ENCODE data around the gene SPTLC3.

The SPTLC3 gene

DNA sequence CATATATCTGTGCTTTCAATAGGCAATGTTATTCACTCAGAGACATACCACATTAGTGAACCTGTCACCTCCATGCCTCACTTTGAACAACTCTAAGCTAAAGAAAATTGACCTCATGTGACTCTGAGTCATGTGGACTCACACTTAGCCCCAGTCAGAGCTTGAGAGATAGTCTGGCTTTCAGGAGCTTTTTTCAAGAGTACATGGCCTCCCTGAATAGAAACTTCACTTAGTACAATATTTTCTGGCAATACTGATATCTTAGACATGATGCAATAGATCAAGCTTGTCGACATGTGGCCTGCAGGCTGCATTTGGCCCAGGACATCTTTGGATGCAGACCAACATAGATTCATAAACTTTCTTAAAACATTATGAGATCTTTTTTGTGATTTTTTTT, 8.5 kb downstream of the SPTLC3 start:
- H3K9ac ChIP-seq (ENCODE audit: low read depth, low read length) = no peak overlapping the region
- H3K27me3 ChIP-seq (ENCODE audit: control insufficient read depth, insufficient read depth, low read length) = no peaks in the 10 kb centered on the region
- H3K36me3 ChIP-seq (ENCODE audit: control insufficient read depth, insufficient read depth, low read length) = no peaks in the 10 kb centered on the region
- H3K27ac ChIP-seq (ENCODE audit: low read depth, low read length) = no peak overlapping the region
- peaks cover 8% of the 10 kb centered on the region for H3K9me3 ChIP-seq (ENCODE audit: control insufficient read depth, insufficient read depth, low read length)
- no peak overlapping the region for H3K4me3 ChIP-seq (ENCODE audit: low read depth, low read length)
- H3K4me1 ChIP-seq (ENCODE audit: control insufficient read depth, insufficient read depth, low read length) = peaks cover 9% of the 10 kb centered on the region

- Histone ChIP-seq H3K9me3 (ENCODE audit: control insufficient read depth, insufficient read depth, low read length) (peaks cover 8% of the 10 kb centered on the region), H3K36me3 (ENCODE audit: control insufficient read depth, insufficient read depth, low read length) (no peaks in the 10 kb centered on the region), H3K9ac (ENCODE audit: low read depth, low read length) (no peak overlapping the region), H3K27me3 (ENCODE audit: control insufficient read depth, insufficient read depth, low read length) (no peaks in the 10 kb centered on the region), H3K4me3 (ENCODE audit: low read depth, low read length) (no peak overlapping the region), H3K4me1 (ENCODE audit: control insufficient read depth, insufficient read depth, low read length) (peaks cover 3% of the 10 kb centered on the region; the same call in 1 of the 2 replicates), H3K27ac (ENCODE audit: low read depth, low read length) (no peak overlapping the region)
Observed at GRCh38 chr20:13017883-13018535, 9.2 kb downstream of the SPTLC3 start.

DNA sequence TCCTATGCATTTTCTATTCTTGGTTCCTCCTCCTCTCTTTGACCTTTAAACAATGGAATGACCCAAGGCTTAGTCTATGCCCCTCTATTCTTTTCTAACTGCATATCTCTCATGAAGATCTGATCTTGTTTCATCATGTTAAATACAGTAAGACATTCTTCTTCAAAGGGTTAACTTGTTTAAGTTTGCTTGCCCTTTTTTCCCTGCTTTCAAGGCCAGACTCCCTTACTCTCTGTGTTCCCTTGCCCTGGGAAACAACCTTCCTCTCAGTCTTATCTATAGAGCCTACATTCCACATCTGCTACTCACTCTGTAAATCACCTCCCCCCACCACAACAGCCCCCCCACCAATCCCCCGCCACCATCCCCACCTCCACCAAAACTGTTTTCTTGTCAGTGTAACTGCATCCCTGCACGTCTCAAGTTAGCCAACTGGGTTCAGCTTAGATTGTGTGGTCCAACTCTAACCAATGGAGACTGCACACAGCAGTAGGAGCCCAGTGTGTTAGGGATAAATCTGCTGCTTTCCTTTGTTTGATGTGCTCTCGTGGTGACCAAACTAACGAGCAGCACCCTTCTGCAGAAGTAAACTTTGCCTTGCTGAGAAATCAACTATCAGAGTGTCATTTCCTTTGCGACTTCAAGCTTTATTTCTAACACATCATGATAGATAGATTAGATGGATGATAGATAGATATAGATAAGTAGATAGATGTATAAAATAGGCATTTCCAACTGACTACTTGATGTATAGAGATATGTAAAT, 12.6 kb downstream of the SPTLC3 start:
- no peaks in the 10 kb centered on the region for H3K27me3 ChIP-seq (ENCODE audit: control insufficient read depth, insufficient read depth, low read length)
- no peaks in the 10 kb centered on the region for H3K4me1 ChIP-seq (ENCODE audit: control insufficient read depth, insufficient read depth, low read length)
- H3K36me3 ChIP-seq (ENCODE audit: control insufficient read depth, insufficient read depth, low read length) = no peaks in the 10 kb centered on the region
- no peak overlapping the region for H3K9ac ChIP-seq (ENCODE audit: low read depth, low read length)
- H3K4me3 ChIP-seq (ENCODE audit: low read depth, low read length) = no peak overlapping the region
- H3K27ac ChIP-seq (ENCODE audit: low read depth, low read length) = no peak overlapping the region
- H3K9me3 ChIP-seq (ENCODE audit: control insufficient read depth, insufficient read depth, low read length) = peaks cover 8% of the 10 kb centered on the region

- peaks cover 8% of the 10 kb centered on the region for H3K9me3 ChIP-seq (ENCODE audit: control insufficient read depth, insufficient read depth, low read length)
- H3K9ac ChIP-seq (ENCODE audit: low read depth, low read length) = no peak overlapping the region
- no peaks in the 10 kb centered on the region for H3K4me1 ChIP-seq (ENCODE audit: control insufficient read depth, insufficient read depth, low read length)
- no peak overlapping the region for H3K4me3 ChIP-seq (ENCODE audit: low read depth, low read length)
- H3K27me3 ChIP-seq (ENCODE audit: control insufficient read depth, insufficient read depth, low read length) = no peaks in the 10 kb centered on the region
- no peak overlapping the region for H3K27ac ChIP-seq (ENCODE audit: low read depth, low read length)
- no peaks in the 10 kb centered on the region for H3K36me3 ChIP-seq (ENCODE audit: control insufficient read depth, insufficient read depth, low read length)
Observed at GRCh38 chr20:13022401-13023155, 13.8 kb downstream of the SPTLC3 start.

DNA sequence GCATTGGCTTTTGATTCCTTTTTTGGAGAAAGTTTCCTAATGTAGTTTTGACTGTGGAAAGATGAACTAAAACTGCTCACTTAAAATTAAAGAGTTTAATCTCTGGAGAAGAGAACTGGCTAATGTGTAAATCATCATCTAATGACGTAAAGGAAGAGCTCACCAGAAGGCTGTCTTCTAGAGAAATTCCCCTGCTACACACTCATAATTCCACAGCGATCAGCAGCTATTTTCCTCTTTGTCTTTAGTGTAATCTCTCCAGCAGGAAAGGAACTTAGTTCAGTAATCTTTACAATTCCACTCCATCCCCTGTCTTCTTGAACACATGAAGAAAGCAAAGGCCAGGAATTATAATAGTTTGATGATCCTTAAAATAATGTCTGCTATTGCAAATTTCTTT, 15.8 kb downstream of the SPTLC3 start:
- Histone ChIP-seq H3K27ac (ENCODE audit: low read depth, low read length) (no peak overlapping the region), H3K4me3 (ENCODE audit: low read depth, low read length) (no peak overlapping the region), H3K9me3 (ENCODE audit: control insufficient read depth, insufficient read depth, low read length) (peaks cover 8% of the 10 kb centered on the region), H3K27me3 (ENCODE audit: control insufficient read depth, insufficient read depth, low read length) (no peaks in the 10 kb centered on the region), H3K9ac (ENCODE audit: low read depth, low read length) (no peak overlapping the region), H3K36me3 (ENCODE audit: control insufficient read depth, insufficient read depth, low read length) (no peaks in the 10 kb centered on the region), H3K4me1 (ENCODE audit: control insufficient read depth, insufficient read depth, low read length) (0 out of 2 replicates have a peak, but pooled peaks cover 2% of the 10 kb centered on the region)

DNA sequence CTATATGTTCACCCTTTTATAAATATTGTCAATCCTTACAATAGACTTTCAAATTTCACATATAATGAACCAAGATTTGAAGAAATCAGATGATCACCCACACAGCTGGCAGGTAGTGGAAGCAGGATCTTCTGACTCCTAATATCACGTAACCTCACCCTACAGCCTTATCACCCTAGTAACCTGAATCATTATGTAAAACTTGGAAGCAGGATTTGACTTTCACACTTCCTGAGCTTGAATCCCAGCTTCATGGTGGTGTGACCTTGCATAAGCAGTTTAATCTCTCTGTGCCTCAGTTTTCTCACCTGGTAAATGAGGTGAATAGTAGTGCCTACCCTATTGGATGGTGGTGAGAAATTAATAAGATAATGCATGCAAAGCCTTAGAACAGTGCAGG, 16.4 kb downstream of the SPTLC3 start:
- Histone ChIP-seq H3K9me3 (ENCODE audit: control insufficient read depth, insufficient read depth, low read length) (peaks cover 8% of the 10 kb centered on the region), H3K4me1 (ENCODE audit: control insufficient read depth, insufficient read depth, low read length) (peaks cover 8% of the 10 kb centered on the region; the same call in 1 of the 2 replicates), H3K9ac (ENCODE audit: low read depth, low read length) (no peak overlapping the region), H3K27me3 (ENCODE audit: control insufficient read depth, insufficient read depth, low read length) (no peaks in the 10 kb centered on the region), H3K27ac (ENCODE audit: low read depth, low read length) (no peak overlapping the region), H3K36me3 (ENCODE audit: control insufficient read depth, insufficient read depth, low read length) (no peaks in the 10 kb centered on the region), H3K4me3 (ENCODE audit: low read depth, low read length) (no peak overlapping the region)

- H3K27ac ChIP-seq (ENCODE audit: low read depth, low read length) = no peak overlapping the region
- H3K4me3 ChIP-seq (ENCODE audit: low read depth, low read length) = no peak overlapping the region
- H3K36me3 ChIP-seq (ENCODE audit: control insufficient read depth, insufficient read depth, low read length) = no peaks in the 10 kb centered on the region
- no peaks in the 10 kb centered on the region for H3K9me3 ChIP-seq (ENCODE audit: control insufficient read depth, insufficient read depth, low read length)
- H3K27me3 ChIP-seq (ENCODE audit: control insufficient read depth, insufficient read depth, low read length) = no peaks in the 10 kb centered on the region
- H3K4me1 ChIP-seq (ENCODE audit: control insufficient read depth, insufficient read depth, low read length) = peaks cover 12% of the 10 kb centered on the region; the same call in 1 of the 2 replicates
- H3K9ac ChIP-seq (ENCODE audit: low read depth, low read length) = no peak overlapping the region
Observed at GRCh38 chr20:13028001-13028400, 19.2 kb downstream of the SPTLC3 start.

DNA sequence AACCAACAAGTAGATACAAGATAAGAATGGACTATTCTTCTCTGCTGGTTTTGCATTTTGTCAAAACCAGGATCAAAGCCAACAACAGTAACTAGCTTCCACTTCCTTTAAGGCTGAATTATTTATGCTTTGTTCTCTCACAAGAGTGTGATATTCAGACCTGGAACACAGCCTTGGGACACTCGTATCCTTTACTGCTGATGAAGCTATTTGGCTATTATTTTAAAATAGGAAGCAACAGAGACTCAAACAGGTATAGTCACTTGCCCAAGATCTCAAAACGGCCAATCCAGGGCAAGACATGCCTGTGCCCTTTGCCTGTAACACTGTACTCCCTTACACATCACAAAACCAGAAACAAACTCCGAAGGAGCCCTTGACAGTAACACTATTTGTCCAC, 19.9 kb downstream of the SPTLC3 start:
- Histone ChIP-seq H3K27ac (ENCODE audit: low read depth, low read length) (no peak overlapping the region), H3K36me3 (ENCODE audit: control insufficient read depth, insufficient read depth, low read length) (no peaks in the 10 kb centered on the region), H3K27me3 (ENCODE audit: control insufficient read depth, insufficient read depth, low read length) (no peaks in the 10 kb centered on the region), H3K4me3 (ENCODE audit: low read depth, low read length) (no peak overlapping the region), H3K4me1 (ENCODE audit: control insufficient read depth, insufficient read depth, low read length) (peaks cover 12% of the 10 kb centered on the region; the same call in 1 of the 2 replicates), H3K9ac (ENCODE audit: low read depth, low read length) (no peak overlapping the region), H3K9me3 (ENCODE audit: control insufficient read depth, insufficient read depth, low read length) (no peaks in the 10 kb centered on the region)

GRCh38 chr20:13029687-13030375, 21.1 kb downstream of the SPTLC3 start:
- Histone ChIP-seq H3K4me3 (ENCODE audit: low read depth, low read length) (no peak overlapping the region), H3K27me3 (ENCODE audit: control insufficient read depth, insufficient read depth, low read length) (no peaks in the 10 kb centered on the region), H3K9me3 (ENCODE audit: control insufficient read depth, insufficient read depth, low read length) (no peaks in the 10 kb centered on the region), H3K9ac (ENCODE audit: low read depth, low read length) (no peak overlapping the region), H3K27ac (ENCODE audit: low read depth, low read length) (peak overlapping the region; percentile 71), H3K4me1 (ENCODE audit: control insufficient read depth, insufficient read depth, low read length) (peaks cover 12% of the 10 kb centered on the region; the same call in 1 of the 2 replicates), H3K36me3 (ENCODE audit: control insufficient read depth, insufficient read depth, low read length) (no peaks in the 10 kb centered on the region)

GRCh38 chr20:13031751-13032150, 23.0 kb downstream of the SPTLC3 start:
- Histone ChIP-seq H3K4me3 (ENCODE audit: low read depth, low read length) (no peak overlapping the region), H3K9ac (ENCODE audit: low read depth, low read length) (no peak overlapping the region), H3K36me3 (ENCODE audit: control insufficient read depth, insufficient read depth, low read length) (no peaks in the 10 kb centered on the region), H3K27me3 (ENCODE audit: control insufficient read depth, insufficient read depth, low read length) (no peaks in the 10 kb centered on the region), H3K27ac (ENCODE audit: low read depth, low read length) (no peak overlapping the region), H3K9me3 (ENCODE audit: control insufficient read depth, insufficient read depth, low read length) (no peaks in the 10 kb centered on the region), H3K4me1 (ENCODE audit: control insufficient read depth, insufficient read depth, low read length) (peaks cover 12% of the 10 kb centered on the region; the same call in 1 of the 2 replicates)
